NCI-H446 treated with DMSO at 0.1 percent for 48 hours (cell line): ENCODE results near the gene TMEM126B.
"Not testable (repeated sequence)": the region's sequence is repeated elsewhere in the genome, so short reads cannot be mapped to it uniquely, and the experiment has no call there.

Experiments
- DNase-seq: peaks from one replicate; lab custom pipeline; 2025; lab: John Stamatoyannopoulos, UW

The TMEM126B gene

DNA sequence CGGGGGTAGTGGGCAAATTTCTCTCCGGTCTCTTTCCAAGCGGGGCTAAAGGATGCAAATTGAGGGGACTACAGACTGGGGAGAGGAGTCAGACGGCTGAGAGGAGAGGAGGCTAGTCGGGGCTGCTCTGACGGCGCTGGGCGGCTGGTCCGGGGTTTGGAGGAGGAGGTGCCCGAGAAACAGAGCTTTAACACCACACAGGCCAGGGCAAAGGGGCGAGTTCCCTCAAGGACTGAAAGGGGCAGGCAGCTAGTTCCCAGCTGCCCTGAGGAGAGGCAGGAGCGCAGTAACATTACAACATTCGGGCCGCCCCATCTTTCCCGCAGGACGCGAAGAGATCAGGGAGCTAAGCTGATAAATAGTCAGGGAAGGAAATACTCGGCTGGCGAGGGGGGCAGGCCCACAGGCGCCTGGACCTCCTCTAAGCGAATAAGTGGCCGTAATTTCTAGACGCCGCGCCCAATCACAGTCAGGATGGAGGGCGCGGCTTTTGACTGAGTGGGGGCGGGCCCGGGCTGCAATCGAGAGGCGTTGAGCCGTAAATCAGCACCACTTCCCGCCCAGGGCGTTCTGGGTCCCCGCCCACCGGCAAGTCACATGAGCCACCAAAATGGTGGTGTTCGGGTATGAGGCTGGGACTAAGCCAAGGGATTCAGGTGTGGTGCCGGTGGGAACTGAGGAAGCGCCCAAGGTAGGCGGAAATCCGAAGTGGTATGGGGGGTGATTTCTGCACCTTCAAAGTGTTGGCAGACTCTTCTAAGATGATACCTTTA, at the start of gene TMEM126B:
TMEM126B (plus strand) TSS at position 596 of the 773 bp plus-strand sequence; CDS start at position 611, 15 bp downstream.
- DNase-seq: peak; percentile 96

GRCh38 chr11:85582111-85582510, 46.3 kb upstream of the TMEM126B start:
- DNase-seq: no peak

DNA sequence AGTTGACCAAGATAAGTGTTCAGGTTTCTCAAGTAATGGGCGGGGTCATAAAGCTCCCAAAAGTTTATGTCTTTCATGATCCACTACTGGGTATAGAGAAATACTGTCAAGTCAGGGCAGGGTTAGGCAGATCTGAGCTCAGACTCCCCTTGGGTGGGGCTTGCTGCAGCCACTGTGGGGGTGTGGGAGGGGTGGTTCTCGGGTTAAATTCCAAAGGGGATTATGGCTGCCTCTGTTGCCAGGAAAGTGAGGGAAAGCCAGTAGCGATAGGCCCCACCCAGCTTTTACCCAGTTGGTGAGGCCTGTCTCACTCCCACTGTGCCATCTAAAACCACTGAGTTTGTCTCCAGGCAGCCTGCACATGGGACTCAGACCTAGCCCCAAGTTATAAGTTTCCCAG, 39.0 kb upstream of the TMEM126B start:
- DNase-seq: no peak

DNA sequence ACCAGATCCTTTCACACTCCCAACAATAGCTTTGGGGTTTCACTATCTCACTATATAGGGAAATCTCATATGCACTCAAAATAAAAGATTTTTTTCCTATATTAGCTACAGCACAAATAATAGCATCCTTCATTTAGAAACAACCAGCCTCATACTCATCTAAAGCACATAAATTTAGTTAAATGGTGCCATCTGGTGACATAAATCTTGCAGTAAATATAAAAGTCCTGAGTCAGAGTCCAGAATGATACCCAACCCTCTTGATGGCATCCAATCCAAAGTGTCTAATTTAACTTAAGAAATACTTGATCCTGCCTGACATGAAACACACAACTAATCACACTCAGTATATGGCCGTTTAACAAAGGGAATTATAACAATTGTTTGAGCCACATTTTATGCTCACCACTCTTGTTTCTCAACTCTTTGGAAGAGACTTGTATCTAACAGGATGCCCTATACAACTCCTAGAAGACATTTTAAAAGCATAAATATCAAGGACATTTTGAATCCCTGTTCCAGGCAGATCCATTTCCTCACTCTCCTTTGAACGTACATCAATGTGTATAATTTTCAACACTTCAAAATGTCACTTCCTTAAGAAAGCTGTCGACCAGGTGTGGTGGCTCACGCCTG, 37.4 kb upstream of the TMEM126B start:
- no peak for DNase-seq

DNA sequence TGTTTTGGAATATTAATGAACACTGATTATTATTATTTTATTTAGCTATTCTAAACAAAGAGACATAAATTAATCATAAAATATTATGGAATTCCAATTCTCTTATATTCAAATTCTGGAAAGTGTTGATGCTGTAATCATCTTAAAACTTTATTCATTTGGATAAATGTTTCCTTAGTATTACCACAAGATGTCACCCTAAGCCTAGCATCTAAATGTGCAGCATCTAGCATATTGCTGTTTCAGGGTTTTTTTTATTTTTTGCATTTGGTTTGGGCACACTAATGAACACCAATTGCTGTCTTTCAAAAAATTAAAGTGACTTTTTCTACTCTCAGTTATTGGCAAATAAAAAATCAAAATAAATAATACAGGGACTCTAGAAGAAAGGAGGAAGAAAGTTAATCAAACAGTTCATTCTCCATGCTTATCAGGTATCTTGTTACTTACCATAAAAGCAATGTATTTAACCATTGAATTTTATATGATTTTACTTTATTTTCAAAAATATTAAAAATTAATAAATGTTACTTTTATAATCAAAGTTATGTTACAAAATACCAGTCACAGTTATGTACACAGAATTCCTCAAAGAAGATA, 33.0 kb upstream of the TMEM126B start:
- peak; percentile 45 for DNase-seq

- DNase-seq: no peak
Observed at GRCh38 chr11:85596886-85597285, 31.5 kb upstream of the TMEM126B start.

GRCh38 chr11:85599083-85599482, 29.3 kb upstream of the TMEM126B start:
- DNase-seq: no peak

GRCh38 chr11:85602526-85603213, 25.7 kb upstream of the TMEM126B start:
- DNase-seq: no peak

GRCh38 chr11:85603220-85603619, 25.2 kb upstream of the TMEM126B start:
- no peak for DNase-seq

GRCh38 chr11:85606237-85606636, 22.2 kb upstream of the TMEM126B start:
- DNase-seq: not testable (repeated sequence)

GRCh38 chr11:85608621-85609020, 19.8 kb upstream of the TMEM126B start:
- DNase-seq: not testable (repeated sequence)

DNA sequence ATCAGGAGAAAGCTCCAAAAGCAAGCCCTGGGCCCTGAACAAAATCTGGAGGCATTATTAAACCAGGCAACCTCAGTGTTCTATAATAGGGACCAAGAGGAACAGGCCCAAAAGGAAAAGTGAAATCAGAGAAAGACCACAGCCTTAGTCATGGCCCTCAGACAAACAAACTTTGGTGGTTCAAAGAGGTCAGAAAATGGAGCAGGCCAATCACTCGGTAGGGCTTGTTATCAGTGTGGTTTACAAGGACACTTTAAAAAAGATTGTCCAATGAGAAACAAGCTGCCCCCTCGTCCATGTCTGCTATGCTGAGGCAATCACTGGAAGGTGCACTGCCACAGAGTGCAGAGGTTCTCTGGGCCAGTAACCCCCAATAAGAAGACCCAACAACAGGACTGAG, 19.1 kb upstream of the TMEM126B start:
- DNase-seq: not testable (repeated sequence)

GRCh38 chr11:85611643-85612042, 16.8 kb upstream of the TMEM126B start:
- not testable (repeated sequence) for DNase-seq

DNA sequence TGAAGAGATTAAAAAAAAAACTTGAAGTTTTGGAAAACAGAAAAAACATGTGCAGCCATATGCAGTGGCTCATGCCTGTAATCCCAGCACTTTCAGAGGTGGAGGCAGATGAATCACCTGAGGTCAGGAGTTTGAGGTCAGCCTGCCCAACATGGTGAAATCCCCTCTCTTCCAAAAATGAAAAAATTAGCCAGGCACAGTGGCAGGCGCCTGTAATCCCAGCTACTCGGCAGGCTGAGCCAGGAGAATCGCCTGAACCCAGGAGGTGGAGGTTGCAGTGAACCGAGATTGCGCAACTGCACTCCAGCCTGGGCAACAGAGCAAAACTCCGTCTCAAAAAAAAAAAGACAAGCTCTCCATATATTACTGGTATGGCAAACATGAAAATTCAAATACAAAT, 8.9 kb upstream of the TMEM126B start:
- DNase-seq: no peak

DNA sequence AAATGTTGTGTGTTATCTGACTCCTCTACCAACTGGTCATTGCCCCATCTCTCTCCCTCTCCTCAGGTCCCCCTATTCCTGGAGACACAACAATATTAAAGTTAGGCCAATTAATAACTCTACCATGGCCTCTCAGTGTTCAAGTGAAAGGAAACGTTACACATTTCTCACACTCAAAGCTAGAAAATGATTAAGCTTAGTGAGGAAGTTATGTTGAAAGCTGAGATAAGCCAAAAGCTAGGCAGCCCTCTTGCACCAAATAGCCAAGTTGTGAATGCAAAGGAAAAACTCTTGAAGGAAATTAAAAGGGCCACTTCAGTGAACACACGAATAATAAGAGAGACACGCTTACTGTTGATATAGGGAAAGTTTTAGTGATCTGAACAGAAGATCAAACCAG, 8.1 kb upstream of the TMEM126B start:
- DNase-seq: no peak

GRCh38 chr11:85626496-85626895, 1.9 kb upstream of the TMEM126B start:
- no peak for DNase-seq

DNA sequence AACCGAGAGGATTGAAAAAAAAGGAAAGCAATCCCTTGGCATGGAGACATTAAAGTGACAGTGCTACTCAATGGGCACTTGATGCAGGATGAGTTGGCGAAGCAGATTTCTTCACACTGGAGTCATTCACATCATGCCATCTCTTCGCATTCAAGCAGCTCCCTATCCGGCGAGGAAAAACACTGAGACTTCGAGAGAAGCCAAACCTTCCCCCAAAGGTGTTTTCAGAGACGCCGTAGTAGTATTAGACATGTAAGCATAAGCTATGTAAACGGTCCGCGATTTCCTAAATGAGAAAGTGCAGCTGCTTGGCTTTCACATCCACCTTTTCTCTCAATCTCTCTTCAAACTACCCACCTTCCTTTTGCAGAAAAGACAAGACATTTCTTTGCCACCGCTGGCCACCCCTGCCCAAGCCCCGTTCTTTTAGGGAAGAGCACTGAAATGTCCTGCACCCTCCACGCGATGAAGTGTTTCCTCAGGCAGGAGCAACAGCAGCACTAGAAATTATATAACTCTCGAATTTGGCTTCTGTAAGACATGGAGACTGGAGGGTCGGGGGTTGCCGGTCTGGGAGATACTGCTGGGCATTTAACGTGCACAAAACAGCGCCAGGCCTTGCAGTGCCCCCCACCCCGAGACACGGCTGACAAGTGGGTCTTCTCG, 928 bp upstream of the TMEM126B start, which contains the start of gene DLG2:
DLG2 (minus strand) TSS at position 13 of the 666 bp plus-strand sequence.
- DNase-seq: no peak

DNA sequence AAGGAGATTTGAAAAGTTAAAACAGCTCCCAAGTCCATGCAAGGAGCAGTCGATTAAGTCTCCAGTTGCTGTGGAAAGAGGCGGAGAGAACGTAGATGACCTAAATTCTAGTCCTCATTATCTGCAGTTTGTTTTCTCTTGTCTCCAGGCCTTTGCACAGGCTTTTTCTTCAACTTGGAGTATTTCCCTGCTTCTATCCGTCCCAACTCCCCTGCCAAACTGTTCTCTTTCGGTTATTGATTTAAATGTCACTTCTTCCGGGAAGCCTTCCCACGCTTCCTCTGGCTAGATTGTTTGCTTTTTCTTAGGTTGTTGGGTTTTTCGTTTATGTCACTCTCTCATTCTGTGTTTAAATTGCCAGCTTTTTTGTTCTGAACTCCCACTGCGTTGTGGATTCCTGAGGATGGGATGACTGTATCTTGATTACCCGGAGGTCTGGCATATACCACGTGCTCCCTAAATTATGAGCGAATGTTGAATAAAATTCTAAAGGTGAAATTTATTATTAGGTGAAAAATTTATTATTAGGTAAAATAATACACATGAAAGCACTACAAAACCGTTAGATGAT, 463 bp downstream of the TMEM126B start:
- no peak for DNase-seq

DNA sequence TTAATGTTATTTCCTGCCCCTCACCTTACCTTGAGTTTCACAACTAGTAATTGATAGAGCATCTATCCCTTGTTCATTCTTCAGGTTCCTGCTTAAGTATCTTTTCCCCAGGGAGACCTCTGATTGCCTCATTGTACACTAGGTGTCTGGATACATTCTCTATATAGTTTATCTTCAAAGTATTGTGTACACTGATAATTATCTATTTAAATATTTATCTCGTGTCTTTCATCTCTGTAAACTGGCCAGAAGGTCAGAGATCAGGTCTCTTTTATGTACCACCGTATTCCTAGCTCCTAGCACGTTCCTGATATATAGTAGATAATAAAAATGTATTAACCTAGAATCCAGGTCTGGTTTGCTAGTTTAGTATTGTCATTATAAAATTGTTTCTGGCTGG, 6.4 kb downstream of the TMEM126B start:
- DNase-seq: no peak

- DNase-seq: no peak
Observed at GRCh38 chr11:85643191-85643614, 14.8 kb downstream of the TMEM126B start.

GRCh38 chr11:85647078-85647477, 18.7 kb downstream of the TMEM126B start:
- DNase-seq: no peak
